ENCODE results near the gene PRCD. TPM values are rescaled to one million over a fixed set of nuclear protein-coding genes. Genes with fewer than 3 reads are reported as not detected.
A peak's percentile ranks its signal among the peaks of the same experiment; 100 is the strongest.

PRCD gene
- total RNA-seq: 1 to 10 TPM in 1 of 6 experiments, under 1 TPM in 2, not detected in 3; 0.12 to 1.3 (median 0.22) TPM
- long read RNA-seq: 0 reads

- WGBS (ENCODE audit: insufficient coverage, low coverage, low lambda C conversion rate, missing lambda C conversion rate): 100% methylated on average over 2 of the region's 22 CpGs
- intact Hi-C loops (cut with DNase I): no loop called here
- H3K4me1 ChIP-seq: peaks cover 0 to 21% (median 3%) of the 10 kb centered on the region in 4 donors
- H3K27ac ChIP-seq: no peak within 1 kb of the TSS
- TF ChIP-seq CTCF (IDR thresholded peaks at IDR 0.05) (no peak), POLR2A (IDR thresholded peaks at IDR 0.05) (no peak)
- no peaks in the 10 kb centered on the region for H3K36me3 ChIP-seq
- peak within 1 kb of the TSS in 2 of 3 donors; percentile 26 to 35 for H3K4me3 ChIP-seq
- H3K9me3 ChIP-seq: no peaks in the 10 kb centered on the region
- no peak for DNase-seq
- ATAC-seq: no peak
- no peaks in the 10 kb centered on the region for H3K27me3 ChIP-seq
These were observed at the start of gene PRCD for GRCh38 chr17:76539631-76540271. PRCD (plus strand) TSS chr17:76540044; CDS start chr17:76540142, 98 bp downstream.

- intact Hi-C loops (cut with DNase I): no loop called here
- no peak overlapping the region for H3K4me3 ChIP-seq
- no peak for ATAC-seq
- no CpG with 5 or more reads among the region's 10 CpGs for WGBS (ENCODE audit: insufficient coverage, low coverage, low lambda C conversion rate, missing lambda C conversion rate)
- no peaks in the 10 kb centered on the region for H3K9me3 ChIP-seq
- no peaks in the 10 kb centered on the region for H3K4me1 ChIP-seq
- H3K27ac ChIP-seq: no peak overlapping the region
- no peaks in the 10 kb centered on the region for H3K36me3 ChIP-seq
- TF ChIP-seq POLR2A (IDR thresholded peaks at IDR 0.05) (no peak), CTCF (IDR thresholded peaks at IDR 0.05) (no peak)
- no peaks in the 10 kb centered on the region for H3K27me3 ChIP-seq
- no peak for DNase-seq
These were observed 49.6 kb upstream of the PRCD start for GRCh38 chr17:76490112-76490710.

GRCh38 chr17:76491271-76492122 is 48.3 kb upstream of the PRCD start:
- peak; percentile 8 to 30 (median 25) for ATAC-seq
- intact Hi-C loops (cut with DNase I): no loop called here

More at GRCh38 chr17:76491271-76492122, 48.3 kb upstream of the PRCD start:
- TF ChIP-seq POLR2A (IDR thresholded peaks at IDR 0.05): no peak
- TF ChIP-seq CTCF (IDR thresholded peaks at IDR 0.05): no peak
- Histone ChIP-seq H3K27me3 (no peaks in the 10 kb centered on the region), H3K36me3 (no peaks in the 10 kb centered on the region), H3K4me3 (no peak overlapping the region), H3K27ac (peak overlapping the region; percentile 26 to 87 (median 60)), H3K4me1 (no peaks in the 10 kb centered on the region), H3K9me3 (no peaks in the 10 kb centered on the region)
- 0% methylated on average over 1 of the region's 17 CpGs for WGBS (ENCODE audit: insufficient coverage, low coverage, low lambda C conversion rate, missing lambda C conversion rate)
- no peak for DNase-seq

Data from right lobe of liver (tissue), 6 donors.